Choroid plexus epithelial cell (primary cell): ENCODE measurements around the gene PLAC8L1.
A peak's percentile ranks its signal among the peaks of the same experiment; 100 is the strongest.
"Not testable (repeated sequence)": the region's sequence is repeated elsewhere in the genome, so short reads cannot be mapped to it uniquely, and the experiment has no call there.

ENCODE experiments used
- DNase-seq: peaks from one replicate; pipeline ENCODE4 v3.0.0-alpha.2; 2010; ENCODE audit warnings: low read depth
- H3K4me3 ChIP-seq: 2 replicates; pipeline ENCODE4 v1.5.1; 2011; ENCODE audit warnings: low read depth, mild to moderate bottlenecking, control low read depth, low read length, moderate library complexity
- CTCF ChIP-seq: conservative IDR thresholded peaks from 2 replicates; pipeline ENCODE4 v1.5.1; 2011; ENCODE audit warnings: low read depth, mild to moderate bottlenecking, control low read depth, inconsistent platforms, low read length, moderate library complexity

PLAC8L1 gene

GRCh38 chr5:146105477-146105876 is at the start of gene PLAC8L1:
TSS of gene PLAC8L1 (minus strand) at chr5:146105577. CDS start at chr5:146104311, 1,266 bp downstream.
- DNase-seq, result no peak
- no peak for TF ChIP-seq CTCF
- H3K4me3 ChIP-seq, result no peak within 1 kb of the TSS

- no peak for TF ChIP-seq CTCF
- DNase-seq, result no peak
- H3K4me3 ChIP-seq, result no peak overlapping the region
Measured at GRCh38 chr5:146151970-146152369, 46.6 kb upstream of the PLAC8L1 start.

GRCh38 chr5:146137967-146138403 is 32.6 kb upstream of the PLAC8L1 start:
- TF ChIP-seq CTCF, result no peak
- H3K4me3 ChIP-seq, result no peak overlapping the region
- DNase-seq, result peak; percentile 91

GRCh38 chr5:146130440-146131045 is 25.2 kb upstream of the PLAC8L1 start:
- H3K4me3 ChIP-seq, result no peak overlapping the region
- peak; percentile 64 for TF ChIP-seq CTCF
- DNase-seq, result peak; percentile 70

GRCh38 chr5:146126068-146126467 is 20.7 kb upstream of the PLAC8L1 start:
- no peak overlapping the region for H3K4me3 ChIP-seq
- DNase-seq, result no peak
- TF ChIP-seq CTCF, result no peak

- DNase-seq, result no peak
- H3K4me3 ChIP-seq, result no peak overlapping the region
- TF ChIP-seq CTCF, result no peak
Measured at GRCh38 chr5:146124580-146124979, 19.2 kb upstream of the PLAC8L1 start.

GRCh38 chr5:146121451-146121850 is 16.1 kb upstream of the PLAC8L1 start:
- H3K4me3 ChIP-seq, DNase-seq: not testable (repeated sequence)
